Astrocyte (in vitro differentiated cells and primary cell): ENCODE measurements around the gene NCCRP1. TPM values are rescaled to one million over a fixed set of nuclear protein-coding genes. Genes with fewer than 3 reads are reported as not detected.
A peak's percentile ranks its signal among the peaks of the same experiment; 100 is the strongest.

Source experiments
- DNase-seq: peaks from one replicate; pipeline ENCODE4 v3.0.0-alpha.2; 2010; ENCODE audit warnings: low read depth
- FAIRE-seq: peaks from 2 replicates; lab custom pipeline; 2011; peaks lifted over from hg19 to GRCh38; lab: Jason Lieb, UNC
- H2AFZ ChIP-seq: 2 replicates; pipeline ENCODE4 v1.6.0; 2012; ENCODE audit warnings: low read depth, low read length, inconsistent platforms
- H3K27ac ChIP-seq: 2 replicates; pipeline ENCODE4 v1.5.1; 2011; ENCODE audit warnings: low read depth, low read length, inconsistent platforms
- H3K27me3 ChIP-seq: 2 replicates; pipeline ENCODE4 v1.6.0; 2011; ENCODE audit warnings: low read length, inconsistent platforms; ENCODE audit not compliant: insufficient read depth
- H3K36me3 ChIP-seq: 2 replicates; pipeline ENCODE4 v1.5.1; 2011; ENCODE audit warnings: low read length, inconsistent platforms; ENCODE audit not compliant: insufficient read depth
- H3K4me1 ChIP-seq: 2 replicates; pipeline ENCODE4 v1.5.1; 2011; ENCODE audit warnings: low read length, inconsistent platforms; ENCODE audit not compliant: insufficient read depth
- H3K4me2 ChIP-seq: 2 replicates; pipeline ENCODE4 v1.6.0; 2012; ENCODE audit warnings: low read length, inconsistent platforms
- H3K4me3 ChIP-seq: 2 replicates; pipeline ENCODE4 v1.5.1; 2011; ENCODE audit warnings: low read depth, mild to moderate bottlenecking, low read length, inconsistent platforms; ENCODE audit not compliant: insufficient read depth
- H3K79me2 ChIP-seq: 2 replicates; pipeline ENCODE4 v1.6.0; 2012; ENCODE audit warnings: mild to moderate bottlenecking, low read length, inconsistent platforms; ENCODE audit not compliant: insufficient read depth
- H3K9ac ChIP-seq: 2 replicates; pipeline ENCODE4 v1.6.0; 2012; ENCODE audit warnings: mild to moderate bottlenecking, low read length, inconsistent platforms
- H3K9me3 ChIP-seq: 2 replicates; pipeline ENCODE4 v1.5.1; 2012; ENCODE audit warnings: low read depth, mild to moderate bottlenecking, low read length, inconsistent platforms; ENCODE audit not compliant: insufficient read depth
- H4K20me1 ChIP-seq: 2 replicates; pipeline ENCODE4 v1.6.0; 2012; ENCODE audit warnings: low read length, inconsistent platforms; ENCODE audit not compliant: insufficient read depth
- H3K27ac Mint-ChIP-seq: one replicate; pipeline ENCODE4 v1.8.0; 2021; ENCODE audit warnings: mild to moderate bottlenecking, mixed read lengths; ENCODE audit not compliant: unreplicated experiment
- H3K27me3 Mint-ChIP-seq: one replicate; pipeline ENCODE4 v1.8.0; 2021; ENCODE audit warnings: low read depth, mixed read lengths; ENCODE audit not compliant: unreplicated experiment
- H3K36me3 Mint-ChIP-seq: one replicate; pipeline ENCODE4 v1.8.0; 2021; ENCODE audit warnings: low read depth, mixed read lengths; ENCODE audit not compliant: unreplicated experiment
- H3K4me1 Mint-ChIP-seq: one replicate; pipeline ENCODE4 v1.8.0; 2021; ENCODE audit warnings: low read depth, mixed read lengths; ENCODE audit not compliant: unreplicated experiment
- H3K4me3 Mint-ChIP-seq: one replicate; pipeline ENCODE4 v1.8.0; 2021; ENCODE audit warnings: mild to moderate bottlenecking, moderate library complexity, mixed read lengths; ENCODE audit not compliant: unreplicated experiment
- H3K9me3 Mint-ChIP-seq: one replicate; pipeline ENCODE4 v1.8.0; 2021; ENCODE audit warnings: mild to moderate bottlenecking, mixed read lengths; ENCODE audit not compliant: unreplicated experiment
- EZH2 ChIP-seq: IDR thresholded peaks from 2 replicates; pipeline ENCODE4 v1.6.1; 2012; ENCODE audit warnings: mild to moderate bottlenecking, low read length, inconsistent platforms; ENCODE audit not compliant: insufficient read depth
- total RNA-seq: library from RNA; stranded (reverse); gene quantifications from 2 replicates; pipeline ENCODE4 v1.2.1, GENCODE V29; 2021
- TF ChIP-seq, protein P1 (sequence below): IDR thresholded peaks from 2 replicates; pipeline ENCODE4 v1.5.1; 2011; ENCODE audit warnings: low read depth, mild to moderate bottlenecking, inconsistent platforms, low read length, moderate library complexity; ENCODE audit not compliant: insufficient read depth

The NCCRP1 gene
- total RNA-seq, 1 donor from 2014 or later: not detected

DNA sequence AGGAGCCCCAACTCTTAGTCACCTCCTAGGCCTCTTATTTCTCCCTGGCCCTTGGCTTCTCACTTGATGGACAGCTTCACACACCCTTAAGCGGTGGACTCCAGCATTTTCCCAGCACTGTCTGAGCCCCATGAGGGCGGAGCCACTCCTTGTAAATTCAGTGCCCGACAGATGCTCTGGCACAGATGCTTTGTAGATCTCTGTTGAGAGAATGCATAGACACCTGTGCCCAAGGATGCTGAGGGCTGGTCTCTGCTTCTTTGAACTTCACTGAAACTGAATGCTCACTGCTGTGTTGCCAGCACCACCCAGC is 4.0 kb downstream of the NCCRP1 start:
- no peaks in the 10 kb centered on the region for H3K79me2 ChIP-seq
- TF ChIP-seq EZH2: no peak
- TF ChIP-seq, protein P1, sequence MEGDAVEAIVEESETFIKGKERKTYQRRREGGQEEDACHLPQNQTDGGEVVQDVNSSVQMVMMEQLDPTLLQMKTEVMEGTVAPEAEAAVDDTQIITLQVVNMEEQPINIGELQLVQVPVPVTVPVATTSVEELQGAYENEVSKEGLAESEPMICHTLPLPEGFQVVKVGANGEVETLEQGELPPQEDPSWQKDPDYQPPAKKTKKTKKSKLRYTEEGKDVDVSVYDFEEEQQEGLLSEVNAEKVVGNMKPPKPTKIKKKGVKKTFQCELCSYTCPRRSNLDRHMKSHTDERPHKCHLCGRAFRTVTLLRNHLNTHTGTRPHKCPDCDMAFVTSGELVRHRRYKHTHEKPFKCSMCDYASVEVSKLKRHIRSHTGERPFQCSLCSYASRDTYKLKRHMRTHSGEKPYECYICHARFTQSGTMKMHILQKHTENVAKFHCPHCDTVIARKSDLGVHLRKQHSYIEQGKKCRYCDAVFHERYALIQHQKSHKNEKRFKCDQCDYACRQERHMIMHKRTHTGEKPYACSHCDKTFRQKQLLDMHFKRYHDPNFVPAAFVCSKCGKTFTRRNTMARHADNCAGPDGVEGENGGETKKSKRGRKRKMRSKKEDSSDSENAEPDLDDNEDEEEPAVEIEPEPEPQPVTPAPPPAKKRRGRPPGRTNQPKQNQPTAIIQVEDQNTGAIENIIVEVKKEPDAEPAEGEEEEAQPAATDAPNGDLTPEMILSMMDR: no peak
- no peak overlapping the region for H3K27ac ChIP-seq
- no peaks in the 10 kb centered on the region for H4K20me1 ChIP-seq
- no peaks in the 10 kb centered on the region for H3K4me1 ChIP-seq
- DNase-seq (no peak), FAIRE-seq (no peak)
- no peaks in the 10 kb centered on the region for H3K9me3 ChIP-seq
- no peak overlapping the region for H3K4me2 ChIP-seq
- no peak overlapping the region for H3K4me3 ChIP-seq
- peaks cover 3% of the 10 kb centered on the region for H3K36me3 Mint-ChIP-seq
- no peak overlapping the region for H3K27ac Mint-ChIP-seq
- peaks cover 41% of the 10 kb centered on the region for H3K27me3 ChIP-seq
- no peak overlapping the region for H3K4me3 Mint-ChIP-seq
- H3K9ac ChIP-seq: no peak overlapping the region
- H3K27me3 Mint-ChIP-seq: peaks cover 62% of the 10 kb centered on the region
- peaks cover 4% of the 10 kb centered on the region for H3K4me1 Mint-ChIP-seq
- H3K9me3 Mint-ChIP-seq: no peaks in the 10 kb centered on the region
- no peak overlapping the region for H2AFZ ChIP-seq
- H3K36me3 ChIP-seq: no peaks in the 10 kb centered on the region

GRCh38 chr19:39202998-39203355 is 6.2 kb downstream of the NCCRP1 start:
- Mint-ChIP-seq H3K9me3 (no peaks in the 10 kb centered on the region), H3K27me3 (peaks cover 52% of the 10 kb centered on the region), H3K4me3 (no peak overlapping the region), H3K36me3 (peaks cover 3% of the 10 kb centered on the region), H3K4me1 (peaks cover 2% of the 10 kb centered on the region), H3K27ac (no peak overlapping the region)
- no peak overlapping the region for H2AFZ ChIP-seq
- TF ChIP-seq, protein P1: no peak
- TF ChIP-seq EZH2: no peak
- DNase-seq: no peak
- H3K79me2 ChIP-seq: no peaks in the 10 kb centered on the region
- no peaks in the 10 kb centered on the region for H3K36me3 ChIP-seq
- no peaks in the 10 kb centered on the region for H4K20me1 ChIP-seq
- H3K9me3 ChIP-seq: no peaks in the 10 kb centered on the region
- FAIRE-seq: no peak
- no peak overlapping the region for H3K27ac ChIP-seq
- H3K9ac ChIP-seq: no peak overlapping the region
- no peak overlapping the region for H3K4me3 ChIP-seq
- peaks cover 30% of the 10 kb centered on the region for H3K27me3 ChIP-seq
- no peaks in the 10 kb centered on the region for H3K4me1 ChIP-seq
- no peak overlapping the region for H3K4me2 ChIP-seq

- Mint-ChIP-seq H3K4me3 (no peak within 1 kb of the TSS), H3K4me1 (peaks cover 2% of the 10 kb centered on the region), H3K27me3 (peaks cover 52% of the 10 kb centered on the region), H3K9me3 (no peaks in the 10 kb centered on the region), H3K36me3 (peaks cover 3% of the 10 kb centered on the region), H3K27ac (no peak within 1 kb of the TSS)
- peak; percentile 64 for TF ChIP-seq EZH2
- TF ChIP-seq, protein P1: no peak
- Histone ChIP-seq H3K9me3 (no peaks in the 10 kb centered on the region), H3K36me3 (no peaks in the 10 kb centered on the region), H3K4me2 (no peak within 1 kb of the TSS), H3K4me1 (no peaks in the 10 kb centered on the region), H3K4me3 (no peak within 1 kb of the TSS), H3K27ac (no peak within 1 kb of the TSS), H2AFZ (no peak within 1 kb of the TSS), H4K20me1 (no peaks in the 10 kb centered on the region), H3K27me3 (peaks cover 27% of the 10 kb centered on the region), H3K79me2 (no peaks in the 10 kb centered on the region), H3K9ac (no peak within 1 kb of the TSS)
- FAIRE-seq: no peak
- DNase-seq: no peak
These were observed 6.9 kb downstream of the NCCRP1 start, which contains the start of gene SYCN for GRCh38 chr19:39203372-39204341. Gene SYCN, minus strand, starts transcription at chr19:39204263. Its CDS starts 9 bp downstream, at chr19:39204254.
